ENCODE results near the gene ZNF30.

ZNF30 gene

DNA sequence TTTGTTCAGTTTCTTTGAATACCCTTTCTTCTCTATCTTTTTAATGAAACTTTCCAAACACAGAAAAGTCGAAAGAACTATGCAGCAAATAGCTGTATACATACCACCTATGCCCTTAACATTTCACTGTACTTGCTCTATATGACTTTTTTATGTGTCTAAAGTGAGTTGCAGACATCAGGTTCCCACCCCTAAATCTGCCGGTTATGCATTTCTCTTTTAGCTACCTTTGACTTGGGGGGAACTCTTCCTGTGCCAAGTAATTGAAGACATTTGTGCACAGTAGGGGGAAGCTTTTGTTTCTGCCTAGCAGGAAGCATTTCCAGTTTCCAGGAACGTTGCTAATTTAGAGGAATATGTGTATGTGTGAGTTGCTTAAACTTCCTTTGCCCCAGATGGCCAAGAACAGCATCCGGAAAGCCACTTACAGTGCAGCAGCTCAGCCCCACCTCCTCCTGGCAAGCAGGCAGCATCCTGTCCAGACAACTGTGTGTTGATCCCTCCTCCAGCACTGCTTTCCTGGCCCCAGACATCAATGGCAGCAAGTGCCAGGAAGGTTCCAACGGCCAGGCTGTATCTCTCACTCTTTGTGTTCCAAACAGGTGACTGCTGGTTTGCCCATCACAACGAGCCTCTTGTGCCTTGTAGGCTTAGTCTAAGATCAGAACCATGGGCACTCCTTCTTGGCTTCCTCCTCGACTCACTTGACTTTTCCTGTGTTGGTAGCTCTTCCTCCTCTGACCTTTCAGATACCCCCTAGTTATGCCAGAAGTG, 58.7 kb downstream of the ZNF30 start:
- Histone ChIP-seq H3K27me3 (ENCODE audit: insufficient read depth, poor library complexity, severe bottlenecking) (no peaks in the 10 kb centered on the region), H3K4me3 (replicated peaks; ENCODE audit: insufficient read depth, low read length) (no peak overlapping the region), H3K27ac (replicated peaks) (no peak overlapping the region)
- DNase-seq (ENCODE audit: low read depth in 1 of 2, low spot score in 1 of 2) = no peak
- TF ChIP-seq, protein P1, sequence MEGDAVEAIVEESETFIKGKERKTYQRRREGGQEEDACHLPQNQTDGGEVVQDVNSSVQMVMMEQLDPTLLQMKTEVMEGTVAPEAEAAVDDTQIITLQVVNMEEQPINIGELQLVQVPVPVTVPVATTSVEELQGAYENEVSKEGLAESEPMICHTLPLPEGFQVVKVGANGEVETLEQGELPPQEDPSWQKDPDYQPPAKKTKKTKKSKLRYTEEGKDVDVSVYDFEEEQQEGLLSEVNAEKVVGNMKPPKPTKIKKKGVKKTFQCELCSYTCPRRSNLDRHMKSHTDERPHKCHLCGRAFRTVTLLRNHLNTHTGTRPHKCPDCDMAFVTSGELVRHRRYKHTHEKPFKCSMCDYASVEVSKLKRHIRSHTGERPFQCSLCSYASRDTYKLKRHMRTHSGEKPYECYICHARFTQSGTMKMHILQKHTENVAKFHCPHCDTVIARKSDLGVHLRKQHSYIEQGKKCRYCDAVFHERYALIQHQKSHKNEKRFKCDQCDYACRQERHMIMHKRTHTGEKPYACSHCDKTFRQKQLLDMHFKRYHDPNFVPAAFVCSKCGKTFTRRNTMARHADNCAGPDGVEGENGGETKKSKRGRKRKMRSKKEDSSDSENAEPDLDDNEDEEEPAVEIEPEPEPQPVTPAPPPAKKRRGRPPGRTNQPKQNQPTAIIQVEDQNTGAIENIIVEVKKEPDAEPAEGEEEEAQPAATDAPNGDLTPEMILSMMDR (IDR thresholded peaks at IDR 0.05; ENCODE audit: insufficient read depth, low read length) = no peak
- TF ChIP-seq REST (IDR thresholded peaks at IDR 0.05; ENCODE audit: insufficient replicate concordance, low read depth) (no peak), GABPA (IDR thresholded peaks at IDR 0.05; ENCODE audit: low read depth) (no peak)

- Histone ChIP-seq H3K4me3 (replicated peaks; ENCODE audit: insufficient read depth, low read length) (no peak overlapping the region), H3K27ac (replicated peaks) (no peak overlapping the region), H3K27me3 (ENCODE audit: insufficient read depth, poor library complexity, severe bottlenecking) (no peaks in the 10 kb centered on the region)
- DNase-seq (ENCODE audit: low read depth in 1 of 2, low spot score in 1 of 2) = no peak
- TF ChIP-seq GABPA (IDR thresholded peaks at IDR 0.05; ENCODE audit: low read depth) (no peak), SPI1 (IDR thresholded peaks at IDR 0.05; ENCODE audit: borderline replicate concordance, low read depth) (no peak), REST (IDR thresholded peaks at IDR 0.05; ENCODE audit: insufficient replicate concordance, low read depth) (no peak), POLR2AphosphoS5 (IDR thresholded peaks at IDR 0.05; ENCODE audit: low read depth) (no peak)
- TF ChIP-seq, protein P1 (IDR thresholded peaks at IDR 0.05; ENCODE audit: insufficient read depth, low read length) = no peak
These were observed 61.4 kb downstream of the ZNF30 start for GRCh38 chr19:34988119-34988518.

GRCh38 chr19:34989298-34989697, 62.6 kb downstream of the ZNF30 start:
- DNase-seq (ENCODE audit: low read depth in 1 of 2, low spot score in 1 of 2) = no peak
- H3K27ac ChIP-seq (replicated peaks) = no peak overlapping the region
- H3K4me3 ChIP-seq (replicated peaks; ENCODE audit: insufficient read depth, low read length) = no peak overlapping the region
- no peaks in the 10 kb centered on the region for H3K27me3 ChIP-seq (ENCODE audit: insufficient read depth, poor library complexity, severe bottlenecking)
- TF ChIP-seq SPI1 (IDR thresholded peaks at IDR 0.05; ENCODE audit: borderline replicate concordance, low read depth) (no peak), REST (IDR thresholded peaks at IDR 0.05; ENCODE audit: insufficient replicate concordance, low read depth) (no peak), POLR2AphosphoS5 (IDR thresholded peaks at IDR 0.05; ENCODE audit: low read depth) (no peak), GABPA (IDR thresholded peaks at IDR 0.05; ENCODE audit: low read depth) (no peak)
- TF ChIP-seq, protein P1 (IDR thresholded peaks at IDR 0.05; ENCODE audit: insufficient read depth, low read length) = no peak
